Liver (tissue), 3 donors: Measurements from ENCODE around the gene FOXC2.

Source experiments
- ATF3 ChIP-seq: IDR thresholded peaks from 2 replicates; pipeline ENCODE4 v1.6.1; 2016; ENCODE audit warnings: antibody characterized with exemption
- CTCF ChIP-seq: fragments of 150-350 bp; IDR thresholded peaks from 2 replicates; pipeline ENCODE4 v1.5.1; 2017; ENCODE audit warnings: improper control_type of control experiment, low read depth, low read length; ENCODE audit not compliant: missing input control
- HNF4A ChIP-seq, 2 donors: conservative IDR thresholded peaks; 2 replicates each; pipeline ENCODE4 v1.6.1; 2016; ENCODE audit warnings: antibody characterized with exemption in 2 of 2, mild to moderate bottlenecking in 2 of 2
- TAF1 ChIP-seq: conservative IDR thresholded peaks from 2 replicates; pipeline ENCODE4 v1.6.1; 2016; ENCODE audit warnings: antibody characterized with exemption, mild to moderate bottlenecking
- donor health status: healthy.
- donor health status: healthy.

- TF ChIP-seq CTCF (no peak), ATF3 (no peak), TAF1 (no peak), HNF4A (conservative IDR thresholded peaks at IDR 0.05) (no peak)
Measured at GRCh38 chr16:86557587-86557986, 9.0 kb upstream of the FOXC2 start.
